GM21576 (cell line): Measurements from ENCODE around the gene GBGT1.
"Not testable (repeated sequence)": the region's sequence is repeated elsewhere in the genome, so short reads cannot be mapped to it uniquely, and the experiment has no call there.

Experiments used
- ATAC-seq: cut with Tn5 transposase; IDR thresholded peaks from one replicate; pipeline ENCODE4 v1.9.1; 2021; ENCODE audit warnings: mild to moderate bottlenecking, moderate library complexity; ENCODE audit not compliant: unreplicated experiment

GBGT1 gene

GRCh38 chr9:133163504-133164172 lies at the start of gene GBGT1:
TSS of gene GBGT1 (minus strand) at chr9:133163914. CDS start at chr9:133162412, 1,502 bp downstream.
- ATAC-seq: no peak

- ATAC-seq: no peak
These were observed 46.9 kb upstream of the GBGT1 start for GRCh38 chr9:133210609-133211008.

- ATAC-seq: no peak
These were observed 46.5 kb upstream of the GBGT1 start for GRCh38 chr9:133210202-133210532.

- ATAC-seq: not testable (repeated sequence)
These were observed 45.9 kb upstream of the GBGT1 start for GRCh38 chr9:133209327-133210201.

- not testable (repeated sequence) for ATAC-seq
These were observed 45.2 kb upstream of the GBGT1 start, which contains the start of gene OBP2B for GRCh38 chr9:133208880-133209300. TSS of gene OBP2B (minus strand) at chr9:133209250. CDS start at chr9:133209199, 51 bp downstream.

- ATAC-seq: not testable (repeated sequence)
These were observed 44.6 kb upstream of the GBGT1 start for GRCh38 chr9:133208171-133208879.

GRCh38 chr9:133207540-133208170 lies 43.9 kb upstream of the GBGT1 start:
- ATAC-seq: no peak

GRCh38 chr9:133207021-133207531 lies 43.4 kb upstream of the GBGT1 start:
- ATAC-seq: no peak

- no peak for ATAC-seq
These were observed 42.5 kb upstream of the GBGT1 start for GRCh38 chr9:133205996-133206931.

- ATAC-seq: not testable (repeated sequence)
These were observed 41.8 kb upstream of the GBGT1 start for GRCh38 chr9:133205481-133205887.

GRCh38 chr9:133204993-133205336 lies 41.3 kb upstream of the GBGT1 start:
- ATAC-seq: no peak

- ATAC-seq: no peak
These were observed 40.8 kb upstream of the GBGT1 start for GRCh38 chr9:133204335-133204992.

GRCh38 chr9:133203506-133204075 lies 39.9 kb upstream of the GBGT1 start:
- no peak for ATAC-seq

- no peak for ATAC-seq
These were observed 39.2 kb upstream of the GBGT1 start for GRCh38 chr9:133202688-133203453.

GRCh38 chr9:133202145-133202513 lies 38.4 kb upstream of the GBGT1 start:
- no peak for ATAC-seq

- ATAC-seq: no peak
These were observed 37.9 kb upstream of the GBGT1 start for GRCh38 chr9:133201424-133202144.

- no peak for ATAC-seq
These were observed 36.9 kb upstream of the GBGT1 start for GRCh38 chr9:133200631-133201030.
